ENCODE results near the gene MMS19.
"Not testable (repeated sequence)": the region's sequence is repeated elsewhere in the genome, so short reads cannot be mapped to it uniquely, and the experiment has no call there.

The MMS19 gene

GRCh38 chr10:97528876-97529275 lies 30.7 kb upstream of the MMS19 start:
- not testable (repeated sequence) for DNase-seq

DNA sequence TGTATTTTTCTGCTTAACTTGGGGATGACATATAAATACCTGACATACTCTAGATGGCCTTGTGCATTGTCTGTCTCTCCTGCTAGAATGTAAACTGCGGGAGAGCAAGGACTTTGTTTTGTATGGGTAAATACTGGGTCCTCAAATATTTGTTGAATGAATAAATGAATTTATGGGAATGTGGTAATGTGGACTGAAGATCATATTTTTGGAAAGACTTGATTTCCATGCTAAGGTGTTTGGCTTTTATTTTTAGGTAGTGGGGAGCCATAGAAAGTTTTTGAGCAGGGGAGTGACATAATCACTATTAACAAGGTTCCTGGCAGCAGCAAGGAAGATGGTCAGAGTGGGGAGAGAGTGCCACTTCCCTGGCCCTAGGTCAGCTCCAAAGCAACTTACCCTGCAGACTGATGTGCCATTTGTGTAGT lies 27.5 kb upstream of the MMS19 start:
- DNase-seq = no peak

GRCh38 chr10:97525086-97525485 lies 26.9 kb upstream of the MMS19 start:
- no peak for DNase-seq

GRCh38 chr10:97522937-97523336 lies 24.7 kb upstream of the MMS19 start:
- DNase-seq = no peak

DNA sequence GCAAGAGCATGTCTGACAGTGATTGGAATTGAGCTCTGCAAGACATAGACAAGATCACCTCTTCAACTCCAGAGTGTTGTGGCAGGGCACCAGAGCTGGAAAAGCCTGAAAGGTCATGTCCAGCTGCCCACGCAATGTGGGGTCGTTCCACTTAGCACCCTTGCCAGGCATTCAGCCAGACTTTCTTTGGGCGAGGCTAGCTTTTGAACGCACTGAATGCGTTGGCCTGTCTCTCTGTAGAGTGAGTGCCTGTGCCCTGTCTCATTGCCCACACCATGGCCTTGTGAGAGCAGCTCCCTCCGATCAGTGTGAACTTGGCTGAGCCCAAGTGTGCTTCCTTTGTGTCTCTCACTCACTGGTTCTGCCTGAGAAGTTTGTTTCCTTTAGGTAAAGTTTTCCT lies 23.8 kb upstream of the MMS19 start:
- no peak for DNase-seq

GRCh38 chr10:97520978-97521761 lies 22.9 kb upstream of the MMS19 start:
- no peak for DNase-seq

- DNase-seq = no peak
These were observed 22.3 kb upstream of the MMS19 start for GRCh38 chr10:97520520-97520919.

DNA sequence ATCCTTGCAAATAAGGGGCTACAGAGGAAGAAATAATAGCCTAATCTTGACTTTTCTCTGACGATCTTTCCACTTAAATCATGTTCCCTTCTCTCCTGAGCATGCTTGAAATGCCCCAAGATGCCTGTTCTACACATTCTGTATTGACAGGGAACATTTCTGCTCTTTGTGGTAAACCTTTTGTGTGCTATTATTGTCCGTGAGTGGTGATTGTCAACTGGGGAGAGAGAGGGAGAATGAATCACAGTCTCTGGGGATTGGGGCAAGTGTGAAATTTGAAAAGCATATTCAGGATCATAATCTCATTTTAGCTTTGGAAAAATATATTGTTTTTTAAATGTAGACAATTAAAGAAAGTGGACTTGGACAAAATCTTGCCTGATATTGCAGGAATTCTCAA lies 21.1 kb upstream of the MMS19 start:
- no peak for DNase-seq

DNA sequence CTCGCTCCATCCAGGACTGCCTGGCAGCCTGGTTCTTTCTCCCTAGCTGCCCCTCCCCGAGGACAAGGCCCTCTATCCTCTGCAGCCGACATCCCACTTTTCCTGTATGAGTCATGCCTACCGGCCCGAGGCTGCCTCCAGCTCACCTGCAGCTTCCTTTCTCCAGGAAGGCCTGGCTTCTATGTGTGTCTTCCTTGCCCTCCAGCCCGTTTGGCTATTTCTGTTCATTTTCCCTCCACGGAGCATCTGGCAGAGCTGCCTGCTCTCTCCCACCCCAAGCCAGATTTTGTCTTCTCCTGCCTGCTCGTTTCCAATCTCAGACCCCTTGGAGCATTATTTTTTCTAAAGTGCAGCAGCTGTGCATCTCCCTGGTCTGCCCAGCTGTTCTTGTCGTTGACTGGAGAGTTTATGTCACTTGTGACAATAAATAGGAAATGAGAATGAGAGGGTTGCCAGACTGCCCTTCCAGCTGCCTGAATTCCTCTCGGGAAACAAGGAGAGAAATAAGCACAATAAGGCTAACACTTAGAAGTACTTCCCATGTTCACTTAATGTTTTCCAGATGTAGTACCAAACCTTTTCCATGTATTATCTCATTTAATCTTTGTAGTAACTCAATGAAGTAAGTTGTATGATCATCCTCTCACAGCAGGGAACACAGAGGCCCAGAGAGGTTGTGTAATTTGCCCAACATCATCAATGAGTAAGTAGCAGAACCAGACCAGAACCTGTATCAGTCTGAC lies 20.2 kb upstream of the MMS19 start:
- no peak for DNase-seq

- no peak for DNase-seq
These were observed 19.6 kb upstream of the MMS19 start for GRCh38 chr10:97517778-97518300.

DNA sequence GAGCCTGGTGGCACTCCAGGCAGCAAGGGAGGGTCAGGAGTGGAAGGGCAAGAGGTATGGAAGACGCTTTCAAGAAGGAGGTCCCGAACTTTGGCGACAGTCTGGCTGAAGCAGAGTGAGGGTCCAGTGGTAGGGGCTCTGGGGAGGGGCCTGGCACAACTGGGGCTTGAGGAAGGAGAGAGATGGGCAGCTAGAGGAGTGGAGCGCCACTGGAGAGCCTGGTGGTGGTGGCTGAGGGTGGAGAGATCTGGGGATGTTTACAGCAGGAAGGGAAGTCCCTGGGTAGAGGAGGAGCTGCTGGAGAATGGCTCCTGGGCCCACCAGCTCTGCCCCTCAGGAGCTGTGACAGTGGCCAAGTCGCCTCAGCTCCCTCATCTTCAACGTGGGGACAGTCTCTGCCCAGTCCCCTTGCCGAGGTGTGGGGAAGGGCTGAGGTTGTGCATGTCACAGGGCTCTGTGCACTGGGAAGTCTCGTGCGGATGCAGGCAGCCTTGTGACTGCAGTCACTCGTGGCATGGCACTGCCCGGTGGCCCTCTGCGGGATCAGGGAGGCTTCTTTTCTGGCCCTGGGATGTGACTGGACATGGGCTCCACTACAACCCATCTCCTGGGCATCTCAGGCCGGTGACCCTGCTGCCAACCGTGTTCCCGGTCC lies 19.0 kb upstream of the MMS19 start:
- DNase-seq = no peak

- no peak for DNase-seq
These were observed 17.2 kb upstream of the MMS19 start for GRCh38 chr10:97515271-97515978.

DNA sequence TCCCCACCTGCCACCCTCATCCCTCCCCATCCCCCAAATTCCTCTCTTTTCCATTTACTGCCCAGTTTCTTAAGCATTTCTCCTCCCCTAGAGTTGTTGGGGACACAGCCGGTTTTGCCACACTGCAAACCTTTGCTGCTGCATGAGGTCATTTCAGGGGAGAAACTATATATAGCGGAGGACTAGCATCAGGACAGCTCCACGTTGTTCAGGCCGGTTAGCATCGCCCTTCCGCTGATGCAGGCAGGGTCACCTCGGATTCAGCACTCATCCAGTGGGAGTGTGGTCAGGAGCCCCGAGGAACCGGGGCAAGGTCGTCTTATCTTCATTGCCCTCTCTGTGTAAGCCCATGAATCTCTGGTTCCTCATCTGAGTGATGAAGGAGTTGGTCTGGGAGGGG lies 16.1 kb upstream of the MMS19 start:
- DNase-seq = no peak

DNA sequence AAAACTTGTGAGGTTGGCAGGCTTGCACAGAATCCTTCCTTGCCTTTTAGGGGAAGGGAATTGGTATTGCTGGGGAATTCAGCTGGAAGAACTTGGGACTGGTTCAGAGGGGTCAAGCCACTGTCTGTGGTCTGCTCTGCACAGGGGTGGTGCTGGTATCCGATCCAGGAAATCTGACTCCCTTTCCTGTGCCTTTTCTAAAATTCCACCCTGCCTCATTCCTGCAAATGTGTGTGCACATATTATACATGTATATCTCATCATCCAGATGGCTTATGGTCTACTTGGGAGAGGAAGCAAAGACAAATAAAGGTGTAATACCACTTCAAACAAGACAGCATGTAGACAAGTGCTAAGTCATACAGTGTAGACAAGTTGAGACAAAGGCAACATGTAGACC lies 14.8 kb upstream of the MMS19 start:
- no peak for DNase-seq

- DNase-seq = peak; percentile 19
These were observed 13.7 kb upstream of the MMS19 start for GRCh38 chr10:97511711-97512440.

DNA sequence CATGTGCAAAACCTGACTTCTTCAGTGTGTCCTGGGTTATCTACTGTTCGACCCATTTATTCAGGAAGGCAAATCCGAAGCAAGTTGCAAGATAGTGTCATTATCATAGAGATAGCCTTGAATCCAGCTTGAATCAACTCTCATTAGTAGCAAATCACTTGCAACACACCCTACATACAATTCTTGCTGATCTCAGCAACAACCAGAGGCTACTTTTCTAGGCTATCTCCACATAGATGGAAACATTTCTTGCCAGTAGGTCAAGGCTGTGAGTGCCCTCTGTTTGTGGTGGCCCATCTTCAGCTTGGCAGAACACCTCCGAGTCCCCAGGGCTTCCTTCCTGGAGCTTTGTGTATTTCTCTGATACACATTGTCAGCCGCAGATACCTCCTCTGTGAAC lies 12.5 kb upstream of the MMS19 start:
- DNase-seq = no peak

DNA sequence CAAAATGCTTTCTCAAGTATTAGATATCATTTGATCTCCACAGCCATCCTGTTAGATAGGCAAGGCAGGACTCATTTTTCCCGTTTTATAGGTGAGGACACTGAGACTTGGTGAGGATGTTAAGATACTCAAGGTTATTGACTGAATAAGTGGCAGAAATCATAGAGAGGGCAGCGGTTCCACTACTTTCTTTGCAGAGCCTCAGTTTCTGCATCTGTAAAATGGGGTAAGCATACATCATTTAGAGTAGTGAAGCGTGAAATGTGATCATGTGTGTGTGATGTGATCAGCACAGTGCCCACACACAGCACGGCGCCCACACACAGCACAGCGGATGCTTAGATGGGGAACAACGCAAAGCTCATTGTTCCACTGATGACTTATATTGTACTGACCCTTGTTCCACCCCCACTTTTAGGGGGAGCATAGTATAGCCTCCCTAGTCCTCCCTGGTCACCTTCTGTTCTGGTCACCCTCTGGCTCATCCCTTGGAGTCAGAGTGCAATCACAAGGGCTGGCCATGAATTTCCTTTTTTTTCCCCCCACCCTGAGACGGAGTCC lies 11.0 kb upstream of the MMS19 start:
- no peak for DNase-seq

- DNase-seq = no peak
These were observed 10.1 kb upstream of the MMS19 start for GRCh38 chr10:97508342-97508741.

DNA sequence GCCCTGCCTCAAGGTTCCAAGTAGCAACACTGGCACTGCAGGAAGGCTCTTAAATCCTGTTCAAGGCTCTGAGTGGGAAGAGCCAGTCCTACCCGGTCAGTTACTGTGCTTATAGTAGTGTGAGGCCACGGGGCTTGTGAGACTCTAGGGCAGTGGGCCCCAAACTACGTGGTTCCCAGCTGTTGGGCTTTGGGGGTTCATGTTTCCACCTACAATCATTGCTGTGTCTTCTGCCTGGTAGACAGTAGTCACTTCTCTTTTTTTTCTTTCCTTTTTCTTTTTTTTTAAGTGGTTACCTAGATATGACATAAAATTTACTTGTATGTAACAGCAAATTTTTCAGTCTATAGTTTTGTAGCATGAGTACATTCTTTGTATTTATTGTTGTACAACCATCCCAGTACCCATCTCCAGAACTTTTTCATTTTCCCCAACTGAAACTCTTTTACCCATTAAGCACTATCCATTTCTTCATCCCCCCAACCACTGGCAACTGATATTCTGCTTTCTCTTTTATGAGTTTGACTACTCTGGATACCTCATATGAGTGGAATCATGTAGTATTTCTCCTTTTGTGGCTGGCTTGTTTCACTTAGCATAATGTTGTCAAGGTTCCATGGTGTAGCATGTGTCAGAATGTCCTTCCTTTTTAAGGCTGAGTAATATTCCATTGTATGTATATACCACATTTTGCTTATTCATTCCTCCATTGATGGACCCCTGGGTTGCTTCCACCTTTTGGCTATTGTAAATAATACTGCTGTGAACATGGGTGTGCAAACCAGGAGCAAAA lies 8.2 kb upstream of the MMS19 start:
- DNase-seq = no peak

DNA sequence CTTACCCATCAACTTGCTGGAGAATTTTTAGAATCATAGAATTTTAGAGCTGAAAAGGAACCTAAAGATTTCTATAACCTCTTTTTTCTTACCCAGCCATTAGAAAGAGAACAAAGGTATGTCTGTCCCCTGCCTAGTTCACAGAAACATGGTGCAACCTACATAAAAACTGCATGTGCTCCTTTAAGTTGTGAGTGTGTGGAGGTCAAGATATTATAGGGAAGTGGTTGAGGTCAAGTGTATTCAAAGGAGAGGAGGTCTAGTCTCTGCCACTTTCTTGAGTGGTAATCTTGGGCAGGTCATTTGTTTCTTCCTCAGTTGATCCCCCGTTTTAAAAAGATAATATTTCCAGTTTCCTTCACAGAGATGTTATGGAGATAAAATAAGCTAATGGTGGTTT lies 6.9 kb upstream of the MMS19 start:
- peak; percentile 17 for DNase-seq

- DNase-seq = peak; percentile 36
These were observed 5.2 kb upstream of the MMS19 start for GRCh38 chr10:97503406-97503805.
